IPS DF 19.7 (cell line): ENCODE data around the gene CNPPD1.

Experiments used
- DNase-seq: peaks from one replicate; pipeline ENCODE4 v3.0.0-alpha.2; 2013; ENCODE audit warnings: low read depth, low spot score

Gene CNPPD1

DNA sequence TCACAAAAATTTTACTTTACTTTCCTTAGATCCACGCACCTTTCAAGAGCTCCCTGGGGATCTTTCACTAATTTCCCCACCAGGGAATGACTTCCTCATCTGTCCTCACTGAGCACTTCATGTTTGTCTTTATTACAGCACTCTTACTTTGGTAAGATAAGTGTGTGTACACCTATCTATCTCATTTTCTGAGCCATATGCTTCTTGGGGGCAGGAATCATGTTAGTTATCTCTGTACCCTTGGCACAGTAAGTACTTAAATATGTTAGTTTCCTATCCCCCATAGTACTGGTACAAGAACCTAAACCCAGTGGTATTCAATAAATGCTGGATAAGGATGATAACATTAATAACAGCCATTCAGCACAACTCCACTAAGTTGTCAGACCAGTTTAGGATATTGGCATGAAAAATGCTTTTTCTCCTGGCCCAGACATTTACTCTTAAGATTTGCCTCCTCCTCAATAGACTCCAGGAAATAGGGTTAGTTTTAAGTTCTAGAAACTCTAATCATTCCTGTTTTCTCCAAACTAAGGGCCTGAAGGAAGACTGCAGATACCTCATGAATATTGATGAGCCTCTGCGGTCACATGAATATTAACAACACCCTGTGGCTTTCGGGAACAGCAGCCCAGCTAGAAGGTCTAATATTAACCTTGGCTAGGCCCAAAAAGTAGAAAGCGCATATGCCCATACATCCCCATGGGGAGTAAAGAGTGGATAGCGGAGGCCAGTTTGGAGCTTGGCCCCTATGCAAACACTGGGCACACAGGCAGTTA lies 54.3 kb downstream of the CNPPD1 start:
- DNase-seq = no peak
